GM18519 (cell line): ENCODE data around the gene NUDT16L1.
A peak's percentile ranks its signal among the peaks of the same experiment; 100 is the strongest.
"Not testable (repeated sequence)": the region's sequence is repeated elsewhere in the genome, so short reads cannot be mapped to it uniquely, and the experiment has no call there.

Experiments used
- ATAC-seq: cut with Tn5 transposase; IDR thresholded peaks from one replicate; pipeline ENCODE4 v1.9.1; 2021; ENCODE audit warnings: mild to moderate bottlenecking, moderate library complexity; ENCODE audit not compliant: unreplicated experiment, low FRiP score

The NUDT16L1 gene

GRCh38 chr16:4693296-4693955 lies at the start of gene NUDT16L1:
Gene NUDT16L1 (plus strand): TSS chr16:4693562. CDS start chr16:4693727, 165 bp downstream.
- peak; percentile 90 for ATAC-seq

GRCh38 chr16:4646773-4647643 lies 46.4 kb upstream of the NUDT16L1 start:
- no peak for ATAC-seq

GRCh38 chr16:4647644-4647980 lies 45.8 kb upstream of the NUDT16L1 start:
- no peak for ATAC-seq

GRCh38 chr16:4648917-4649316 lies 44.4 kb upstream of the NUDT16L1 start:
- ATAC-seq: no peak

GRCh38 chr16:4649744-4650442 lies 43.5 kb upstream of the NUDT16L1 start:
- no peak for ATAC-seq

- not testable (repeated sequence) for ATAC-seq
Observed at GRCh38 chr16:4650443-4651074, 42.8 kb upstream of the NUDT16L1 start.

- ATAC-seq: no peak
Observed at GRCh38 chr16:4651827-4652226, 41.5 kb upstream of the NUDT16L1 start.

GRCh38 chr16:4652561-4652960 lies 40.8 kb upstream of the NUDT16L1 start:
- no peak for ATAC-seq

GRCh38 chr16:4654011-4654963 lies 39.1 kb upstream of the NUDT16L1 start:
- ATAC-seq: no peak

GRCh38 chr16:4654964-4655590 lies 38.3 kb upstream of the NUDT16L1 start:
- no peak for ATAC-seq

GRCh38 chr16:4655801-4656200 lies 37.6 kb upstream of the NUDT16L1 start:
- ATAC-seq: no peak

GRCh38 chr16:4656221-4656620 lies 37.1 kb upstream of the NUDT16L1 start:
- no peak for ATAC-seq

GRCh38 chr16:4656695-4657686 lies 36.4 kb upstream of the NUDT16L1 start:
- ATAC-seq: no peak

GRCh38 chr16:4659363-4660353 lies 33.7 kb upstream of the NUDT16L1 start:
- no peak for ATAC-seq

- ATAC-seq: peak; percentile 62
Observed at GRCh38 chr16:4660454-4661007, 32.8 kb upstream of the NUDT16L1 start.

GRCh38 chr16:4661661-4662060 lies 31.7 kb upstream of the NUDT16L1 start:
- ATAC-seq: no peak

GRCh38 chr16:4663465-4663776 lies 29.9 kb upstream of the NUDT16L1 start:
- no peak for ATAC-seq
